H1 (cell line): Measurements from ENCODE around the gene ZBTB20. TPM values are rescaled to one million over a fixed set of nuclear protein-coding genes. Genes with fewer than 3 reads are reported as not detected.

Experiments
- CTCF ChIA-PET: fragments of 300-600 bp; sonication (Branson Sonifier 250); formaldehyde crosslinking; loops from one replicate; lab custom pipeline; 2021; ENCODE audit not compliant: partially characterized antibody; lab: Charles Lee
- POLR2A ChIA-PET: fragments of 300-600 bp; sonication (Branson Sonifier 250); formaldehyde crosslinking; loops from one replicate; lab custom pipeline; 2021; ENCODE audit warnings: inconsistent platforms; ENCODE audit not compliant: partially characterized antibody; lab: Charles Lee
- DNase-seq, 2 experiments: peaks; one replicate each; pipeline versions ENCODE4 v3.0.0 to v3.0.0-alpha.2; 2010 to 2022; ENCODE audit warnings: low spot score in 2 of 2, low read depth in 1 of 2, mixed read lengths in 1 of 2
- FAIRE-seq: peaks from 2 replicates; lab custom pipeline; 2011; peaks lifted over from hg19 to GRCh38; lab: Jason Lieb, UNC
- H2AFZ ChIP-seq: 2 replicates; pipeline ENCODE4 v1.8.1; 2012; ENCODE audit warnings: low read length, inconsistent platforms
- H2AK5ac ChIP-seq: 2 replicates; pipeline ENCODE4 v1.6.1; 2013; ENCODE audit warnings: low read depth, low read length
- H2BK120ac ChIP-seq: replicated peaks from 2 replicates; pipeline ENCODE3; 2013; ENCODE audit warnings: low read depth, low read length, inconsistent platforms
- H2BK12ac ChIP-seq: 2 replicates; pipeline ENCODE4 v1.6.1; 2013; ENCODE audit warnings: low read depth, low read length
- H2BK15ac ChIP-seq: 2 replicates; pipeline ENCODE4 v1.6.1; 2013; ENCODE audit warnings: low read length
- H2BK20ac ChIP-seq: 2 replicates; pipeline ENCODE4 v1.6.1; 2013; ENCODE audit warnings: low read length
- H2BK5ac ChIP-seq: 2 replicates; pipeline ENCODE4 v1.6.1; 2013; ENCODE audit warnings: low read depth, low read length
- H3K14ac ChIP-seq: 2 replicates; pipeline ENCODE4 v1.6.1; 2013; ENCODE audit warnings: inconsistent platforms; ENCODE audit not compliant: insufficient read length
- H3K18ac ChIP-seq: 2 replicates; pipeline ENCODE4 v1.6.1; 2013; ENCODE audit warnings: low read length; ENCODE audit errors: extremely low read depth
- H3K23ac ChIP-seq: 2 replicates; pipeline ENCODE4 v1.6.1; 2013; ENCODE audit warnings: inconsistent platforms; ENCODE audit not compliant: insufficient read length
- H3K23me2 ChIP-seq: 2 replicates; pipeline ENCODE4 v1.6.1; 2013; ENCODE audit warnings: low read depth, low read length
- H3K27ac ChIP-seq: 2 replicates; pipeline ENCODE4 v1.6.1; 2011; ENCODE audit warnings: low read depth, low read length, inconsistent platforms
- H3K27me3 ChIP-seq, 4 experiments: replicated peaks in 1 of 4; 1 replicate in 1 of 4; 2 replicates in 3 of 4; pipeline versions ENCODE4 v1.6.1 to v1.8.1; 2011 to 2013; ENCODE audit warnings: low read length in 3 of 4, mild to moderate bottlenecking in 3 of 4, inconsistent platforms in 2 of 4, mixed read lengths in 2 of 4, moderate library complexity in 1 of 4; ENCODE audit not compliant: control insufficient read depth in 3 of 4, insufficient read depth in 3 of 4; ENCODE audit errors: extremely low read depth in 1 of 4
- H3K36me3 ChIP-seq, 4 experiments: 2 replicates each; pipeline versions ENCODE4 v1.6.1 to v1.8.1; 2011 to 2013; ENCODE audit warnings: mild to moderate bottlenecking in 4 of 4, low read length in 3 of 4, moderate library complexity in 2 of 4, control low read depth in 1 of 4, inconsistent platforms in 1 of 4; ENCODE audit not compliant: insufficient read depth in 4 of 4, control insufficient read depth in 2 of 4
- H3K4ac ChIP-seq: replicated peaks from 2 replicates; pipeline ENCODE3; 2013; ENCODE audit warnings: low read length, low read depth, mixed read lengths, inconsistent platforms; ENCODE audit not compliant: insufficient read length
- H3K4me1 ChIP-seq, 4 experiments: replicated peaks in 1 of 4; 1 replicate in 1 of 4; 2 replicates in 3 of 4; pipeline versions ENCODE4 v1.6.1 to v1.8.1; 2011 to 2013; ENCODE audit warnings: low read length in 3 of 4, inconsistent platforms in 2 of 4, mixed read lengths in 1 of 4; ENCODE audit not compliant: insufficient read depth in 4 of 4, control insufficient read depth in 3 of 4
- H3K4me2 ChIP-seq, 2 experiments: 2 replicates each; pipeline versions ENCODE4 v1.6.1 to v1.8.1; 2011 to 2013; ENCODE audit warnings: low read depth in 2 of 2, low read length in 2 of 2, control low read depth in 1 of 2, inconsistent platforms in 1 of 2, mild to moderate bottlenecking in 1 of 2; ENCODE audit not compliant: insufficient read depth in 1 of 2
- H3K4me3 ChIP-seq, 4 experiments: fragments of 200-600, 300-600 bp in 1 of 4; sonication (generic), shearing (Covaris generic), sonication (Bioruptor Twin) in 1 of 4; 2 replicates each; pipeline versions ENCODE4 v1.5.1 to v1.8.1; 2011 to 2016; ENCODE audit warnings: low read length in 4 of 4, low read depth in 3 of 4, control low read depth in 2 of 4, inconsistent platforms in 2 of 4, mild to moderate bottlenecking in 2 of 4, mixed read lengths in 1 of 4, moderate library complexity in 1 of 4; ENCODE audit not compliant: insufficient read depth in 2 of 4; ENCODE audit errors: extremely low read depth in 1 of 4
- H3K56ac ChIP-seq: replicated peaks from 2 replicates; pipeline ENCODE3; 2013; ENCODE audit warnings: low read depth, mild to moderate bottlenecking, mixed read lengths, low read length, inconsistent platforms; ENCODE audit not compliant: insufficient read length
- H3K79me1 ChIP-seq: 2 replicates; pipeline ENCODE4 v1.6.1; 2013; ENCODE audit warnings: low read depth, low read length, control low read depth
- H3K79me2 ChIP-seq, 2 experiments: 2 replicates each; pipeline versions ENCODE4 v1.6.1 to v1.8.1; 2012 to 2013; ENCODE audit warnings: low read length in 2 of 2, mild to moderate bottlenecking in 2 of 2, inconsistent platforms in 1 of 2; ENCODE audit not compliant: insufficient read depth in 2 of 2, control insufficient read depth in 1 of 2
- H3K9ac ChIP-seq, 4 experiments: replicated peaks in 1 of 4; 1 replicate in 1 of 4; 2 replicates in 3 of 4; pipeline versions ENCODE4 v1.6.1 to v1.8.1; 2011 to 2013; ENCODE audit warnings: low read depth in 3 of 4, low read length in 3 of 4, control low read depth in 2 of 4, mild to moderate bottlenecking in 2 of 4, moderate library complexity in 2 of 4, inconsistent platforms in 1 of 4; ENCODE audit errors: extremely low read depth in 1 of 4
- H3K9me3 ChIP-seq, 2 experiments: 2 replicates each; pipeline versions ENCODE4 v1.6.1 to v1.8.1; 2012 to 2013; ENCODE audit warnings: mild to moderate bottlenecking in 2 of 2, moderate library complexity in 2 of 2, control low read depth in 1 of 2, inconsistent platforms in 1 of 2, low read depth in 1 of 2, low read length in 1 of 2, mixed read lengths in 1 of 2; ENCODE audit not compliant: insufficient read depth in 2 of 2
- H4K20me1 ChIP-seq, 2 experiments: replicated peaks in 1 of 2; 2 replicates each; pipeline versions ENCODE3 to v1.8.1; 2011 to 2013; ENCODE audit warnings: inconsistent platforms in 2 of 2, low read length in 2 of 2, mild to moderate bottlenecking in 1 of 2; ENCODE audit not compliant: insufficient read depth in 2 of 2, control insufficient read depth in 1 of 2
- H4K5ac ChIP-seq: 2 replicates; pipeline ENCODE4 v1.6.1; 2013; ENCODE audit warnings: low read length, low read depth, mixed read lengths, inconsistent platforms; ENCODE audit not compliant: insufficient read length
- H4K8ac ChIP-seq: 2 replicates; pipeline ENCODE4 v1.8.0; 2013; ENCODE audit warnings: mild to moderate bottlenecking, moderate library complexity, low read length, inconsistent platforms; ENCODE audit not compliant: insufficient read depth; ENCODE audit errors: extremely low read depth
- H4K91ac ChIP-seq: replicated peaks from 2 replicates; pipeline ENCODE3; 2013; ENCODE audit warnings: low read length, mixed read lengths, inconsistent platforms; ENCODE audit not compliant: insufficient read length
- ASH2L ChIP-seq: fragments of 200-600, 300-600 bp; sonication (generic); IDR thresholded peaks from one replicate; pipeline ENCODE4 v1.7.1; 2017; ENCODE audit warnings: low read length
- RAD21 ChIP-seq, 2 experiments: IDR thresholded peaks in 1 of 2; conservative IDR thresholded peaks in 1 of 2; 2 replicates each; pipeline ENCODE4 v1.6.1; 2011; ENCODE audit warnings: low read depth in 2 of 2, low read length in 2 of 2, improper control_type of control experiment in 1 of 2, inconsistent platforms in 1 of 2, mild to moderate bottlenecking in 1 of 2, moderate library complexity in 1 of 2
- USF2 ChIP-seq: IDR thresholded peaks from 2 replicates; pipeline ENCODE4 v1.6.1; 2011; ENCODE audit warnings: low read length, improper control_type of control experiment
- WGBS, 2 experiments: shearing (Covaris generic) in 1 of 2; methylation state at CpG; one replicate each; pipeline versions ENCODE4 v1.1.6 to v1.1.7; 2013 to 2015; ENCODE audit warnings: low lambda C conversion rate in 2 of 2, mixed read lengths in 2 of 2, inconsistent platforms in 1 of 2, low coverage in 1 of 2, missing lambda C conversion rate in 1 of 2; ENCODE audit not compliant: insufficient replicate concordance in 2 of 2, insufficient coverage in 1 of 2, insufficient read length in 1 of 2; ENCODE audit errors: extremely low coverage in 1 of 2, missing lambda C conversion rate in 1 of 2; 5-methylcytosine and 5-hydroxymethylcytosine counted together
- polyA plus RNA-seq, 7 experiments: library from polyadenylated mRNA; depleted of rRNA in 3 of 7; stranded (reverse) in 5 of 7; unstranded in 2 of 7; fragments of >200 nt in 5 of 7; fragments of 200-250 nt in 2 of 7; gene quantifications; 1 replicate in 5 of 7; 2 replicates in 1 of 7; 4 replicates in 1 of 7; pipeline versions ENCODE4 v1.2.1 to v1.2.3, GENCODE V29; 2011 to 2013; ENCODE audit warnings: missing spikeins in 2 of 7, mixed read lengths in 2 of 7
- total RNA-seq: library from RNA; stranded (reverse); fragmentation: NEBNext Ultra II Directional; extraction: Animal tissue kit (Norgen Biotek cat#: 25700); gene quantifications from 2 replicates; pipeline ENCODE4 v1.2.1, GENCODE V29; 2021

ZBTB20 gene
- total and polyA plus RNA-seq, 2 of the 8 experiments (the other 6 are each of a cell fraction or from before 2014, with no cell fraction given) = 0.35 to 1.3 TPM

GRCh38 chr3:114587986-114588385, 559.1 kb downstream of the ZBTB20 start:
- no peak overlapping the region for H2BK15ac ChIP-seq
- H3K4me2 ChIP-seq = no peak overlapping the region
- H3K18ac ChIP-seq = no peak overlapping the region
- no peak overlapping the region for H2BK12ac ChIP-seq
- WGBS, 2 experiments = 84% methylated on average over 5 of the region's 5 CpGs; no CpG with 5 or more reads in 1 of the 2 experiments
- no peak overlapping the region for H3K56ac ChIP-seq
- H3K4me3 ChIP-seq = no peak overlapping the region
- H4K91ac ChIP-seq = no peak overlapping the region
- H3K27ac ChIP-seq = no peak overlapping the region
- H3K36me3 ChIP-seq = no peaks in the 10 kb centered on the region
- FAIRE-seq (no peak), DNase-seq (no peak)
- H3K9me3 ChIP-seq = no peaks in the 10 kb centered on the region
- no peak overlapping the region for H2BK20ac ChIP-seq
- H3K27me3 ChIP-seq = no peaks in the 10 kb centered on the region
- no peak overlapping the region for H4K5ac ChIP-seq
- H2AFZ ChIP-seq = no peak overlapping the region
- no peak overlapping the region for H4K8ac ChIP-seq
- no peaks in the 10 kb centered on the region for H4K20me1 ChIP-seq
- H3K4ac ChIP-seq = no peak overlapping the region
- H3K79me1 ChIP-seq = no peaks in the 10 kb centered on the region
- no peak overlapping the region for H3K23ac ChIP-seq
- CTCF ChIA-PET = interaction anchor here (1.4 to 1.6 kb wide), 3 partner anchors 14 to 71 kb away, joined by 3 to 4 read pairs (median 3); no protein-coding TSS in a partner anchor
- H3K14ac ChIP-seq = no peak overlapping the region
- no peak overlapping the region for H3K9ac ChIP-seq
- no peak overlapping the region for H2AK5ac ChIP-seq
- peaks cover 0 to 3% (median 0%) of the 10 kb centered on the region in 4 experiments; a peak in 2 of 7 replicates for H3K4me1 ChIP-seq
- H3K79me2 ChIP-seq = no peaks in the 10 kb centered on the region
- POLR2A ChIA-PET = no interaction called here
- H2BK5ac ChIP-seq = no peak overlapping the region
- no peaks in the 10 kb centered on the region for H3K23me2 ChIP-seq
- H2BK120ac ChIP-seq = no peak overlapping the region
- TF ChIP-seq ASH2L (no peak), USF2 (no peak), RAD21 (IDR thresholded peaks at IDR 0.05 in 1 of 2, conservative IDR thresholded peaks at IDR 0.05 in 1 of 2; ENCODE audit: low read depth in 2 of 2, low read length in 2 of 2) (no peak)
